Adipocyte (in vitro differentiated cells): ENCODE data around the gene OLFML1.

ENCODE experiments used
- DNase-seq: peaks from one replicate; pipeline ENCODE4 v3.0.0-alpha.2; 2015; ENCODE audit warnings: low read depth
- H3K27me3 ChIP-seq: replicated peaks from 2 replicates; pipeline ENCODE4 v1.7.0; 2013; ENCODE audit warnings: mild to moderate bottlenecking, low read length, moderate library complexity; ENCODE audit not compliant: control insufficient read depth, insufficient read depth
- H3K36me3 ChIP-seq: 2 replicates; pipeline ENCODE4 v1.7.0; 2013; ENCODE audit warnings: low read length, mild to moderate bottlenecking, moderate library complexity; ENCODE audit not compliant: control insufficient read depth, insufficient read depth, severe bottlenecking
- H3K4me1 ChIP-seq: 2 replicates; pipeline ENCODE4 v1.7.0; 2013; ENCODE audit warnings: mild to moderate bottlenecking, low read length, moderate library complexity; ENCODE audit not compliant: control insufficient read depth, insufficient read depth
- H3K4me3 ChIP-seq: 2 replicates; pipeline ENCODE4 v1.7.0; 2013; ENCODE audit warnings: mild to moderate bottlenecking, low read length, moderate library complexity
- H3K9ac ChIP-seq: 2 replicates; pipeline ENCODE4 v1.7.0; 2013; ENCODE audit warnings: mild to moderate bottlenecking, low read length, moderate library complexity
- H3K9me3 ChIP-seq: 2 replicates; pipeline ENCODE4 v1.7.0; 2013; ENCODE audit warnings: mild to moderate bottlenecking, low read length, moderate library complexity; ENCODE audit not compliant: control insufficient read depth

OLFML1 gene

DNA sequence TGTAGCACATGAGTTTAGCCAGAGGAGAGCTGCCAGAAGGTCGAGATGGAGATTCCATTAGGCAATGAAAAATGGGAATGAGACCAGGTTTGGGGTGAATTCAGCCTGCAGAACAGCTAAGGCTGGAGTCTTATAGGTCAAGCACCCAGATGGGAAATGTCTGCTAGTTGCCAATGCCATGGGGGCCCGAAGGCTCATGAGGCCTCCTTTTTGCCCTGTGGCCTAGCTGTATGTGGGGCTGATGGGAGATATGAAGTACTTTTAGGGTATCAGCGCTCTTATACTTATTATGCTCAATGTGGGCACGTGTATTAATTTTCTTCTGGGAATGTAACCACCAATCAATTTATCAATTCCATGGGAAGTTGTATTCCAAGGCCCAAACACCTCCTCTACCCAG is 37.2 kb downstream of the OLFML1 start:
- Histone ChIP-seq H3K36me3 (no peaks in the 10 kb centered on the region), H3K4me3 (no peak overlapping the region), H3K4me1 (peaks cover 37% of the 10 kb centered on the region), H3K9me3 (no peaks in the 10 kb centered on the region), H3K9ac (no peak overlapping the region), H3K27me3 (no peaks in the 10 kb centered on the region)
- DNase-seq, result no peak

DNA sequence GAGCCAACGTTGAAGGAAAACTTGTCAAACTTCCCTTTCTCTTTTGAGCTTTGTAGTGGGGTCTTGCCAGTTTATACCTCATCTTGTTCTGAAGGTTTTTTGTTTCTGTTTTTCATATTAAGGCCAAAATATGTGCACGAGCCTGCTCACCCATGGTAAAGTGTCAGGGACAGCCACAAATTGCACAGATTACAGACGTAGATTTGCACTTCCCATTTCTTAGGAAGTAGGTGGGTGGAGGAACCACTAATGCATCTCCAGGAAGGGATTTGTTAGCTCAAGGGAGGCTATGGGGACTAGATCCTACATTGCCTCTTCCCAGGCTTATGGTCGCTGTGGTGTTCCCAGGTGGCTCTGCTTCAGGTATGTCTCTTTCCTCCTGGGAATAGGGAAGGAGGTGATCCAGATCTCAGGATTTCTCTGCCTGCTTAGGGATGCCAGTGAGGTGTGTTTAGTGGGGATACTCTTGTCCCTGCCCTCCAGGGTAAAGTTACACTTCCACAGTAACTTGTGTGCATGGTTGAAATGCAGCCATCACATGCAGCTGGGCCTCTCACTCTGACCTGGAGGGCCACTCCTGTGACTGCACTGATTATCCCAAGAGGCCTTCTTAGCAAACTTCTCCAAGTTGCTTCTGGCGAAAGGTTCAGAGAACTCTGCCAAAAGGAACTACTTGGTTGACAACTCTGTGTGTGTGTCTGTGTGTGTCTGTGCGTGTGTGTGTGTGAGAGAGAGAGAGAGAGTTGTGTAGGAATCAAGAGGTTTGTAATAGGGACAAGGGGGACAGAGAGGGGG is 38.3 kb downstream of the OLFML1 start:
- H3K27me3 ChIP-seq, result no peaks in the 10 kb centered on the region
- no peak for DNase-seq
- H3K4me3 ChIP-seq, result peak overlapping the region; percentile 68
- no peaks in the 10 kb centered on the region for H3K9me3 ChIP-seq
- H3K4me1 ChIP-seq, result peaks cover 37% of the 10 kb centered on the region
- peak overlapping the region; percentile 33 for H3K9ac ChIP-seq
- H3K36me3 ChIP-seq, result no peaks in the 10 kb centered on the region

DNA sequence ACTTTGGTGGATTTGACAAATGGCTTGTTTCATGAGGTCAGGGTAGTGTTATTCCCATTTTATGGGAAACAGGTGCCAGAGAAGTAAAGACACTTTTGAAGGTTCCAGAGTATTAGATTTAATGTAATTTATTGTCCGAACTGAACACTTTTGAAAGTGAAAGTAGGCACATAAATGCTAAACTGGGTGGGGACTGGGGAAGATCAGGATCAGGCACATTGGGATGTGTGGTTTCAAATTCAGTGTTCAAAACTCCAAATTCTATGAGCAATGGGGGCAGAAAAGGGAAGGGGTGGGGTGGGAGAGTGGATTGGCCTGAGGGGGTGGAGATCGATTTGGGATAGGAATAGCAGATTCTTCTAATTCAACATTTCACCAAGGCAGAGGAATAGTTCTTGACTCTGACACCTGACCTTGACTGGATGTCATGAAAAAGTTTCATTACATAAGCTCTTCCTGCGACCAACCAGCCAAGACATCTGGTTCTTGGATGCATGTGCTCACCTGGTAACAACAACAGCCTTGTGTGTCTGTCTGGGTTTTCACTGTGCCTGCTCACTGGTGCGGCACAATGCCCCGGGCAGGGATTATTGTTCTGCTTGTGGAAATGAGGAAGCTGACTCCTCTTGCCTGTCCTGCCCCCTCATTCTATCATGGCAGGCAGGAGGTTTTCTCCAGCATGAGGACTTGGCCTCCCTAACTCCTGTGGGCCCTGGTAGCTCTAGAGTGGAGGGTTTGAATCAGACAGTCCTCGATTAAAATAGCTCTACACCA is 39.3 kb downstream of the OLFML1 start:
- Histone ChIP-seq H3K36me3 (no peaks in the 10 kb centered on the region), H3K9me3 (no peaks in the 10 kb centered on the region), H3K27me3 (no peaks in the 10 kb centered on the region), H3K4me1 (peaks cover 37% of the 10 kb centered on the region), H3K4me3 (peak overlapping the region; percentile 68), H3K9ac (peak overlapping the region; percentile 33)
- DNase-seq, result no peak

DNA sequence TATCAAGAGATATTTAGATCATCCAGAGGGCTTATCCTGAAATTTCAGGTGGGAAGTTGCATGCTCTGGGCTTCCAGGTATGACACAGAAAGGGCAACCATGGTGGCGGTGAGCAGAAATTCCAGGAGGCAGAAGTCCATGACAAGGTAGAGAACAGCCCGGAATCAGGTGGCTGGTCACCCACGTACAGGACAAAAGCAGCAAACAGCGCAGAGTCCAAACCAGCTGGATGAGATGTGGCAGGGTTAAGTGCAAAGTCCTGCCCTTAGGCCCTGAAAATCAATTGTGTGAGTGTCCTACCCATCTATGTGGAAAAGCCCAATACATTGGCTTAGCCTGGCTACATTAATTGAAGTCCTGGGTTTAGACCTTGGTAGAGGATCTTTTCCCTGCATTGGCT is 40.1 kb downstream of the OLFML1 start:
- no peak for DNase-seq
- Histone ChIP-seq H3K36me3 (no peaks in the 10 kb centered on the region), H3K9me3 (no peaks in the 10 kb centered on the region)

DNA sequence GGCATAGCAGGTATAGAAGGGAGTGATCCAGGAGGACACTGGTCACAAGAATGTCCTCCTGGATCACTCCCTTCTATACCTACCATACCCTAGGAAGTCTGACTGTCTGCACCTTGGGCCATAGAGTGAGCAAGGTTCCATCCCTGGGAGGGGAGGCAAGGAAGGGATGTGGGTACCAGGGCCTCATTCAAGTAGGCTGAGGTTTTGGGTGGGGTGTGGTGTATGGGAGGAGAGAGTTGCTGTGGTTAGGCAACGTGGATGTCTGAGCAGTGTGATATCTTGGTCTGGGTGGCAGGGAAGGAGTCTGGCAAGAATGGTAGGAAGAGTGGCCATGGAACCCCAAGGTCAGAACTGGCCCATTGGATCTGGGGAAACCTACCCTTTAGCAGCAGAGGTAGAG is 41.7 kb downstream of the OLFML1 start:
- peaks cover 39% of the 10 kb centered on the region for H3K4me1 ChIP-seq
- H3K27me3 ChIP-seq, result no peaks in the 10 kb centered on the region
- no peaks in the 10 kb centered on the region for H3K36me3 ChIP-seq
- no peak overlapping the region for H3K9ac ChIP-seq
- no peaks in the 10 kb centered on the region for H3K9me3 ChIP-seq
- no peak for DNase-seq
- H3K4me3 ChIP-seq, result no peak overlapping the region

More for the DNA sequence above, 40.1 kb downstream of the OLFML1 start:
- no peak overlapping the region for H3K9ac ChIP-seq
- H3K27me3 ChIP-seq, result no peaks in the 10 kb centered on the region
- H3K4me1 ChIP-seq, result peaks cover 41% of the 10 kb centered on the region
- no peak overlapping the region for H3K4me3 ChIP-seq

DNA sequence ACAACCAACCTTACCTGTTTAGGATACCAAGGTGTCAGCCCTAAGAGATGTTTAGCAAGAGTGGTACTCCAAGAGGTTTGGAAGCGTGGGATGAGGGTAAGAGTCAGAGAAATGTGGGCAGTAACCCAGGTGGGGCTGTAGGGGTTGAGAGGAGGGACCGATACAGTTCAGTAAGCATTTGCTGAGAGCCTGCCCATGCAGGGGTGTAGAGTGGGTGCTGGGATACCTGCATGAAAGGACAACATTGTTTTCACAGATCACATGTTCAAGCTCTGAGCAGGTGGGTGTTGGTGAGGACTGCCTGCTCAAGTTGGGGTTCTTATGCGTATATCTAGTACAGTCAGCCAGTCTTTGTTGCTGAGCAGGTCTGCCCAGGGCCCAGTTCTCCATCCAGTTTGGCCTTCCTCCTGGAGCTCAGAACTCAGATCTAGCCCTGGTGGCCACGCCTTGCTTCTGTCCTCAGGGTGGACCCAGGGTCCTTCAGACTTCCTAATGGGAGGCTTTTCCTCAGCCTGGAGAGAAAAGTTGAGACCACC is 43.3 kb downstream of the OLFML1 start:
- Histone ChIP-seq H3K27me3 (no peaks in the 10 kb centered on the region), H3K4me1 (peaks cover 33% of the 10 kb centered on the region), H3K4me3 (no peak overlapping the region), H3K9me3 (no peaks in the 10 kb centered on the region), H3K9ac (no peak overlapping the region), H3K36me3 (no peaks in the 10 kb centered on the region)
- DNase-seq, result no peak

DNA sequence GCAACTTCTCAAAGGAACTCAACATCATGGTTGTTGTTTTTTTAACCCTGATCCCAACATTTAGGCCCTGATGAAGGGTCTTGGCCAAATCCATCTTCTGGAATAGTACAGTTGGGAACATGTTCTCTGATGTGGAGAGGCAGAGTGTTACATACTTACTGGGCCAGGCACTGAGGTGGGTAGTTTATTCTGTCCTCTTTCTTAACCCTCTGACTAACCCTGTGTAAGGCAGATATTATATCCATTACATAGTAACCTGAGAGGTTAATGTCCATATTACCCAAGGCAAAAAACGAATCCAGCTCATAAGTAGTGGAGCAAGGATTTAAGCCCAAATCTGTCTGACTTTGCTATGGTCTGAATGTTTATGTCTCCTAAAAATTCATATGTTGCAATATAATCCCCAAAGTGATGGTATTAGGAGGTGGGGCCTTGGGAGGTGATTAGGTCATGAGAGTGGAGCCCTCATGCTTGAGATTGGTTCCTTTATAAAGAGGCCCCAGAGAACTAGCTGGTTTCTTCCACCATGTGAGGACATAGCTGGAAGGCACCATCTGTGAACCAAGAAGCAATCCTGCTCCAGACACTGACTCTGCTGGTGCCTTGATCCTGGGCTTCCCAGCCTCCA is 44.8 kb downstream of the OLFML1 start:
- H3K9ac ChIP-seq, result no peak overlapping the region
- DNase-seq, result peak; percentile 25
- H3K27me3 ChIP-seq, result no peaks in the 10 kb centered on the region

DNA sequence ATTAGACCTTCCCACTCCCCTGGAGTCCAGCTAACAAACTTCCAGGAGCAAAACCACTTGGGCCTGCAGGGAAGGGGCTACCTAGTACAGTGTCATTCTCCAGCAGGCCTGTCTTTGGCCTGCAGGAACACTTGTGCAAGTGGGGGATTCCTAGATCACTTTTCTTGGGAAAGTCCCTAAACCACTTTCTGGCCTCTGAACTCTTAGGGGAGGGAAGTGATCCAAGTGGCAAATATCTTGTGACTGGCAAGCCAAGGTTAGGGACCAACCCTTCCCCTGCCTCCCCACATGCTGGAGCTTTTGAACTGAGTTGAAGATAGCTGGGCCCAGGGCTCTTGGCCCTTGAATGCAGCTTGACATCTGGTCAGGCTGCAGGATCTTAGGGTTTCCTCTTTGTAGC is 45.7 kb downstream of the OLFML1 start:
- no peak for DNase-seq
- Histone ChIP-seq H3K9ac (no peak overlapping the region), H3K27me3 (no peaks in the 10 kb centered on the region), H3K9me3 (no peaks in the 10 kb centered on the region), H3K4me1 (peaks cover 27% of the 10 kb centered on the region), H3K36me3 (no peaks in the 10 kb centered on the region), H3K4me3 (no peak overlapping the region)

More for the DNA sequence above, 44.8 kb downstream of the OLFML1 start:
- no peaks in the 10 kb centered on the region for H3K36me3 ChIP-seq
- H3K4me1 ChIP-seq, result peaks cover 27% of the 10 kb centered on the region
- H3K4me3 ChIP-seq, result no peak overlapping the region
- H3K9me3 ChIP-seq, result no peaks in the 10 kb centered on the region

DNA sequence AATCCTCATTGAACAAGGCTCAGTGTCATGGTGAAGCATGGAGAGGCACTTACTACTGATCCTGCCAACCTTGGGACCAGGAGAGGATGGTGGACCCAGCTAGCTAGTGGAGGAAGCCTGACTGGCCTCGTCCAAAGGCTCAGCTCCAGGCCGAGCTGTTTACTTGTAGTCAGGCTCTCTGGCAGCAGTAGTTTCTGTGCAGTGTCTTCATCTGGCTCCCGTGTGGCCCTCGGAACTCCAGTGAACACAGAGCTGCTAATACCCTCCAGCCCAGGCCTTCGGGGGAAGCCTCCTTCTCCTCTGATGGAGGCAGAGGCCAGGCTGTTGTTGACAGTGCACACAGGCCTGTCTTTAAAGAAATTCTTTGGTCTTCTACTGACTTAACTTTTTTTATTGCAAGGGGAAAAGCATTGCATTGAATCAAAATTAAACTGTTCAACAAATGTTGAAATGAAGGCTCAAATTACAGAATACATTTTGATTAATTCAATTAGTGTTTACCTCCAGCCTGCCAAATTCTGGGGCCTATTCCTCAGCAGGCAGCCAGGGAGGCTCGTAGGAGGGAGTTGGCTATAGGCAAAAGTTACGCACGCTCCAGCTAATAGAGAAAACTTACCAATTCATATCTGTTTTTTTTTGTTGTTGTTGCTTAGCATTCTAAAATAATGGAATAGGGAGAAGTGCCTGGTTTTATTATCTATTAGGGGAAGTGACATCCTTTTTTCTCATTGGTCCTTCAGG is 47.3 kb downstream of the OLFML1 start:
- Histone ChIP-seq H3K9ac (no peak overlapping the region), H3K36me3 (no peaks in the 10 kb centered on the region), H3K4me3 (no peak overlapping the region), H3K27me3 (no peaks in the 10 kb centered on the region), H3K9me3 (no peaks in the 10 kb centered on the region), H3K4me1 (peaks cover 28% of the 10 kb centered on the region)
- DNase-seq, result no peak

DNA sequence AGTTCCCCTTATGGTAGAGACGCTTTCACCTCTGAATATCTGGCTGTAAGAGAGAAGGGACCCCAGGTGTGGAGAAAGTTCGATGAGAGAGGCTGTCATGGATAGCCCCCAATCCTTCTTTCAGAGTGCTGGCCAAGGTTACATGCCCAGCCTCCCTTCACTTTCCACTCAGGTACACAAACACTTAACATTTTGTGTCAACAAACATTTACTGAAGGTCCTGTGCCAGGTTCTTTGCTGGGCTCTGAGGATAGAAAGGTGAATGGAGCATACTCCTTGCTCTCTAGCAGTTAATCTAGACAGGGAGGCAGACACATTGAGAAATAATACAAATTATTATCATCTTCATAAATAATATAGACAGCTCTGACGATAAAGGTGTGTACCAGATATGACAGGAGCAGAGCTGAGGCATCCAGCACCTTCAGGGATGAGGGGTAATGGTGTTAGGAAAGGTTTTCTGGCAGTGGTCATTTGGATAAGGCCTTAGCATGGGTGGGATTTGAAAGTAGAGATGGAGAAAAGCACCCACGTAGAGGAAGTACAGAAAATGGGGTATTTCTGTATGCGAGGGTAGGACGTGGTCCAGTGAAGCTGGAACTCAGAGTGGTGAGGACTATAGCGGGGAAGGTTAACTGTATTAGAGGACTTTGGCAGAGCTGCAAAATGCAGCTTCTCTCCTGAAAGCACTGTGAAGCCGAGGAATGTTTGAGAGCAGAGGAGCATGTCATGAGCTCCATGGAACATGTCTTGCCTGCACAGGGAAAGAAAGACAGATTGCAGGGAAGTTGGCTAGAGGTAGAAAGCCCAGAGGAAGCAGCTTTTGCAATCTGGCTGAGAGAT is 48.1 kb downstream of the OLFML1 start:
- Histone ChIP-seq H3K36me3 (no peaks in the 10 kb centered on the region), H3K4me1 (peaks cover 36% of the 10 kb centered on the region), H3K9me3 (no peaks in the 10 kb centered on the region), H3K27me3 (no peaks in the 10 kb centered on the region), H3K4me3 (no peak overlapping the region), H3K9ac (no peak overlapping the region)
- DNase-seq, result no peak
